K562 (cell line): Measurements from ENCODE around the gene TMED5. TPM values are rescaled to one million over a fixed set of nuclear protein-coding genes. Genes with fewer than 3 reads are reported as not detected.
A peak's percentile ranks its signal among the peaks of the same experiment; 100 is the strongest.

Experiments
- ARID2 ChIP-seq: fragments of 450-650 bp; IDR thresholded peaks from 2 replicates; pipeline ENCODE4 v1.6.1; 2017; ENCODE audit warnings: antibody characterized with exemption, mild to moderate bottlenecking
- BMI1 ChIP-seq: fragments of 150-350 bp; IDR thresholded peaks from 2 replicates; pipeline ENCODE4 v1.6.1; 2014; ENCODE audit warnings: low read length
- CBX2 ChIP-seq: fragments of 200-600 bp; sonication (generic); IDR thresholded peaks from one replicate; pipeline ENCODE4 v1.6.1; 2012; ENCODE audit warnings: mild to moderate bottlenecking, low read length, inconsistent platforms; ENCODE audit not compliant: insufficient read depth, poor library complexity, severe bottlenecking
- ETS1 ChIP-seq: conservative IDR thresholded peaks from 2 replicates; pipeline ENCODE4 v1.6.1; 2011; ENCODE audit warnings: low read depth, mild to moderate bottlenecking, low read length; ENCODE audit not compliant: control insufficient read depth
- HIVEP1 ChIP-seq: fragments of 250-450 bp; sonication (Bioruptor Pico); IDR thresholded peaks from 2 replicates; pipeline ENCODE4 v1.4.0; 2020; ENCODE audit warnings: mild to moderate bottlenecking
- MTA1 ChIP-seq: fragments of 450-650 bp; IDR thresholded peaks from 2 replicates; pipeline ENCODE4 v1.6.1; 2017; ENCODE audit warnings: borderline replicate concordance
- NR2C2 ChIP-seq, 2 experiments: fragments of 200-800 bp in 1 of 2; sonication (Bioruptor generic) in 1 of 2; sonication (generic) in 1 of 2; formaldehyde crosslinking in 1 of 2; IDR thresholded peaks; 2 replicates each; pipeline versions ENCODE4 v1.6.1 to v1.8.0; 2016 to 2022; ENCODE audit warnings: mild to moderate bottlenecking in 1 of 2, missing compliant biosample characterization in 1 of 2, missing genetic modification characterization in 1 of 2, missing genetic modification reagents in 1 of 2
- RFX1 ChIP-seq: fragments of 450-650 bp; IDR thresholded peaks from 2 replicates; pipeline ENCODE4 v1.6.1; 2016; ENCODE audit warnings: mild to moderate bottlenecking, moderate library complexity
- TAF1 ChIP-seq: IDR thresholded peaks from 2 replicates; pipeline ENCODE4 v1.6.1; 2011; ENCODE audit warnings: mild to moderate bottlenecking, low read length, moderate library complexity; ENCODE audit not compliant: insufficient read depth, control insufficient read depth, severe bottlenecking; ENCODE audit errors: extremely low read depth
- ZBTB5 ChIP-seq: fragments of 450-650 bp; IDR thresholded peaks from 2 replicates; pipeline ENCODE4 v1.6.1; 2017; ENCODE audit warnings: antibody characterized with exemption
- ZNF140 ChIP-seq: fragments of 250-450 bp; sonication (Bioruptor Pico); IDR thresholded peaks from 2 replicates; pipeline ENCODE4 v1.8.0; 2021; ENCODE audit warnings: moderate library complexity, mild to moderate bottlenecking, inconsistent platforms
- ZNF24 ChIP-seq: fragments of 450-650 bp; IDR thresholded peaks from 2 replicates; pipeline ENCODE4 v1.6.1; 2016
- ZNF408 ChIP-seq: fragments of 250-450 bp; sonication (Bioruptor Pico); IDR thresholded peaks from 2 replicates; pipeline ENCODE4 v1.4.0; 2020; ENCODE audit warnings: low read depth, mild to moderate bottlenecking, moderate library complexity
- ZNF449 ChIP-seq: fragments of 250-450 bp; sonication (Bioruptor Pico); IDR thresholded peaks from 2 replicates; pipeline ENCODE4 v1.8.0; 2022; ENCODE audit warnings: moderate library complexity, mild to moderate bottlenecking, inconsistent platforms
- ZNF778 ChIP-seq: fragments of 450-650 bp; formaldehyde crosslinking; IDR thresholded peaks from 2 replicates; pipeline ENCODE4 v1.4.0; 2020; ENCODE audit warnings: mild to moderate bottlenecking, moderate library complexity
- ZNF830 ChIP-seq: fragments of 250-450 bp; sonication (Bioruptor Pico); IDR thresholded peaks from 2 replicates; pipeline ENCODE4 v1.5.0; 2021; ENCODE audit warnings: mild to moderate bottlenecking
- polyA plus RNA-seq, 8 experiments: library from polyadenylated mRNA; depleted of rRNA in 4 of 8; stranded (reverse) in 5 of 8; unstranded in 3 of 8; fragments of >200 nt; fragmentation: Nextera tagmentation in 2 of 8; fragmentation: Illumina TruSeq in 1 of 8; extraction: Ambion mirVana in 2 of 8; extraction: Trizol in 1 of 8; gene quantifications; 2 replicates each; pipeline versions ENCODE4 v1.2.1 to v1.2.3, GENCODE V29; 2011 to 2014; ENCODE audit warnings: inconsistent platforms in 1 of 8, missing spikeins in 1 of 8
- total RNA-seq, 7 experiments: library from RNA; depleted of rRNA in 6 of 7; stranded (reverse); fragments of >200 nt in 6 of 7; fragmentation: Illumina TruSeq in 2 of 7; extraction: Trizol in 2 of 7; gene quantifications; 2 replicates each; pipeline versions ENCODE4 v1.2.1 to v1.2.3, GENCODE V29; 2011 to 2021; ENCODE audit warnings: low replicate concordance in 1 of 7
- TF ChIP-seq, protein P1 (sequence below): fragments of 450-650 bp; conservative IDR thresholded peaks from 2 replicates; pipeline ENCODE4 v1.6.1; 2016; ENCODE audit warnings: missing genetic modification characterization, low read depth, mild to moderate bottlenecking, missing compliant biosample characterization, moderate library complexity
- TF ChIP-seq, protein P2 (sequence below): IDR thresholded peaks from 3 replicates; pipeline ENCODE4 v1.6.1; 2011; ENCODE audit warnings: borderline replicate concordance, mild to moderate bottlenecking, moderate library complexity; ENCODE audit not compliant: insufficient read length; ENCODE audit errors: extremely low read depth

The TMED5 gene
- total and polyA plus RNA-seq, 9 of the 15 experiments (the other 6 are each of a cell fraction or from before 2014, with no cell fraction given), result 28.7 to 83.7 (median 67.2) TPM

DNA sequence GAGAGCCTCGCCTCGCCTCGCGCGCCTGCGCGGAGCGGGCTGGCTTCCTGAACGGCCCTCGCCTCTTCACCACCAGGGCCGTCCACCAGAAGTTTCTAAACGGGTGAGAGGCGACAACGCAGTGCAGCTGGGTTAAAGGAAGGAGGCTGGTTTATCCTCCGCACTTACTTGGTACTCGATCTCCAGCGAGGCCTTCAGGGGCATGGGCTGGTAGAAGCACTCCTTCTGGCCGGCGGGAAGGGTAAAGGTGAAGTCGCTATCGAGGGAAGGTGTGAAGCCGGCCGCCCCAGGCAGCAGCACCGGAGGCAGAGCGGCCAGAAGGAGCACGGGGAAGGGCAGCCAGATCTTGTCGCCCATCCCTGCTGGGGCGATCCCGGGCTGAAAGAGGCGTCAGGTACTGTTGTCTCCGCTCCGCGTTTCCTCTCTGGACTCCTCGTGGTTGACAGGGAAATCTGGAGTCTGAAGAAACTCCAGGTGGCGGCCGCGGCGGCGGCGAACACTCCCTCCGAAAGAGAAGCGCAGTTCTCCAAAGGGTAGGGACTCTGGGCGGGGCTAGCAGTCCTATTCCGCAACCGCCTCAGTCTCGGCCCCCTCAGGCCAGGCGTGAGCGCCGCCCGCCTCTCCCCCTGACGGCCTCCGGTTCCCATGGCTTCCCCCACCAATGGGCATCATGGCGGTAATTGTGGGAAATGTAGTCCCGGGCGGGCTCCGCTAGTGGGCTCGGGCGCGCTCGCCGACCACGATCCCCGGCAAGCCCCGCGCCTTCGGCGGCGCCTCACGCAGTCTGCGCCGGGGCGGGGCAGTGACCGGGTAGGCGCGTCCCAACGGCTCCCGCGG, at the start of gene TMED5 (continued):
- no peak for TF ChIP-seq ZBTB5
- TF ChIP-seq HIVEP1 (CRISPR knock-in tag), result no peak
- no peak for TF ChIP-seq ZNF140 (CRISPR knock-in tag)
- no peak for TF ChIP-seq ARID2
- TF ChIP-seq NR2C2 (CRISPR knock-in tag; IDR thresholded peaks at IDR 0.05), result peak; percentile 74
- TF ChIP-seq NR2C2 (tag; IDR thresholded peaks at IDR 0.05), result peak; percentile 78
- peak; percentile 91 for TF ChIP-seq ETS1
- TF ChIP-seq ZNF830 (CRISPR knock-in tag), result no peak
- peak; percentile 63; the same call in 1 of the 2 replicates for TF ChIP-seq BMI1
- no peak for TF ChIP-seq ZNF24
- TF ChIP-seq ZNF449 (CRISPR knock-in tag), result no peak
- peak; percentile 59 for TF ChIP-seq TAF1
- peak; percentile 85 for TF ChIP-seq RFX1
- no peak for TF ChIP-seq CBX2
- TF ChIP-seq, protein P1, sequence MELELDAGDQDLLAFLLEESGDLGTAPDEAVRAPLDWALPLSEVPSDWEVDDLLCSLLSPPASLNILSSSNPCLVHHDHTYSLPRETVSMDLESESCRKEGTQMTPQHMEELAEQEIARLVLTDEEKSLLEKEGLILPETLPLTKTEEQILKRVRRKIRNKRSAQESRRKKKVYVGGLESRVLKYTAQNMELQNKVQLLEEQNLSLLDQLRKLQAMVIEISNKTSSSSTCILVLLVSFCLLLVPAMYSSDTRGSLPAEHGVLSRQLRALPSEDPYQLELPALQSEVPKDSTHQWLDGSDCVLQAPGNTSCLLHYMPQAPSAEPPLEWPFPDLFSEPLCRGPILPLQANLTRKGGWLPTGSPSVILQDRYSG (tag), result no peak
- no peak for TF ChIP-seq ZNF778 (CRISPR knock-in tag)
- TF ChIP-seq, protein P2, sequence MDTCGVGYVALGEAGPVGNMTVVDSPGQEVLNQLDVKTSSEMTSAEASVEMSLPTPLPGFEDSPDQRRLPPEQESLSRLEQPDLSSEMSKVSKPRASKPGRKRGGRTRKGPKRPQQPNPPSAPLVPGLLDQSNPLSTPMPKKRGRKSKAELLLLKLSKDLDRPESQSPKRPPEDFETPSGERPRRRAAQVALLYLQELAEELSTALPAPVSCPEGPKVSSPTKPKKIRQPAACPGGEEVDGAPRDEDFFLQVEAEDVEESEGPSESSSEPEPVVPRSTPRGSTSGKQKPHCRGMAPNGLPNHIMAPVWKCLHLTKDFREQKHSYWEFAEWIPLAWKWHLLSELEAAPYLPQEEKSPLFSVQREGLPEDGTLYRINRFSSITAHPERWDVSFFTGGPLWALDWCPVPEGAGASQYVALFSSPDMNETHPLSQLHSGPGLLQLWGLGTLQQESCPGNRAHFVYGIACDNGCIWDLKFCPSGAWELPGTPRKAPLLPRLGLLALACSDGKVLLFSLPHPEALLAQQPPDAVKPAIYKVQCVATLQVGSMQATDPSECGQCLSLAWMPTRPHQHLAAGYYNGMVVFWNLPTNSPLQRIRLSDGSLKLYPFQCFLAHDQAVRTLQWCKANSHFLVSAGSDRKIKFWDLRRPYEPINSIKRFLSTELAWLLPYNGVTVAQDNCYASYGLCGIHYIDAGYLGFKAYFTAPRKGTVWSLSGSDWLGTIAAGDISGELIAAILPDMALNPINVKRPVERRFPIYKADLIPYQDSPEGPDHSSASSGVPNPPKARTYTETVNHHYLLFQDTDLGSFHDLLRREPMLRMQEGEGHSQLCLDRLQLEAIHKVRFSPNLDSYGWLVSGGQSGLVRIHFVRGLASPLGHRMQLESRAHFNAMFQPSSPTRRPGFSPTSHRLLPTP, result no peak
- peak; percentile 49; the same call in 1 of the 2 replicates for TF ChIP-seq MTA1
- TF ChIP-seq ZNF408 (CRISPR knock-in tag), result no peak
